DLD1 (cell line): Measurements from ENCODE around the gene DHX16.
"Not testable (repeated sequence)": the region's sequence is repeated elsewhere in the genome, so short reads cannot be mapped to it uniquely, and the experiment has no call there.

Source experiments
- in situ Hi-C: cut with HindIII; loops from 2 replicates; pipeline ENCODE4 v1.10.0; 2017; ENCODE audit warnings: low sequenced_read_pairs

DHX16 gene

GRCh38 chr6:30679765-30680535 is 7.1 kb upstream of the DHX16 start:
- in situ Hi-C loops = no loop called here

- in situ Hi-C loops = no loop called here
Observed at GRCh38 chr6:30678964-30679726, 6.3 kb upstream of the DHX16 start.

- in situ Hi-C loops = no loop called here
Observed at GRCh38 chr6:30676660-30677285, 4.0 kb upstream of the DHX16 start.

GRCh38 chr6:30670760-30671527 is 1.9 kb downstream of the DHX16 start:
- in situ Hi-C loops = no loop called here

GRCh38 chr6:30666300-30666699 is 6.5 kb downstream of the DHX16 start:
- in situ Hi-C loops = not testable (repeated sequence)

- in situ Hi-C loops = no loop called here
Observed at GRCh38 chr6:30664994-30665767, 7.6 kb downstream of the DHX16 start.

- in situ Hi-C loops = not testable (repeated sequence)
Observed at GRCh38 chr6:30657922-30658321, 14.9 kb downstream of the DHX16 start.

GRCh38 chr6:30657454-30657853 is 15.4 kb downstream of the DHX16 start:
- in situ Hi-C loops = no loop called here

GRCh38 chr6:30656513-30656912 is 16.3 kb downstream of the DHX16 start:
- in situ Hi-C loops = no loop called here

GRCh38 chr6:30655743-30656094 is 17.1 kb downstream of the DHX16 start:
- in situ Hi-C loops = no loop called here

GRCh38 chr6:30654798-30655742 is 17.7 kb downstream of the DHX16 start:
- in situ Hi-C loops = no loop called here

- in situ Hi-C loops = no loop called here
Observed at GRCh38 chr6:30651143-30651542, 21.7 kb downstream of the DHX16 start.

- in situ Hi-C loops = no loop called here
Observed at GRCh38 chr6:30647242-30648116, 25.3 kb downstream of the DHX16 start.

- in situ Hi-C loops = no loop called here
Observed at GRCh38 chr6:30646450-30647241, 26.2 kb downstream of the DHX16 start, which contains the start of gene C6orf136. TSS of gene C6orf136 (plus strand) at chr6:30647133. CDS start at chr6:30647232, 99 bp downstream.

GRCh38 chr6:30645989-30646388 is 26.8 kb downstream of the DHX16 start:
- in situ Hi-C loops = no loop called here

- in situ Hi-C loops = no loop called here
Observed at GRCh38 chr6:30644769-30645168, 28.0 kb downstream of the DHX16 start.

- in situ Hi-C loops = no loop called here
Observed at GRCh38 chr6:30643656-30644055, 29.1 kb downstream of the DHX16 start.
